ENCODE data around the gene PPP1R3F. TPM values are rescaled to one million over a fixed set of nuclear protein-coding genes. Genes with fewer than 3 reads are reported as not detected.

The PPP1R3F gene
- total and polyA plus RNA-seq, 2 donors (not counting 1 experiment from before 2014, with no cell fraction given), result 3.7 to 10.2 TPM

Other genes starting within 250 kb of the PPP1R3F start
- gene TFE3, start 226.4 kb upstream of the PPP1R3F start, total RNA-seq, result 38.9 and 42.1 TPM in 2 replicates
- 21.0 and 31.1 TPM in 2 replicates for gene TFE3, start 226.4 kb upstream of the PPP1R3F start, polyA plus RNA-seq
- gene CCDC120, start 210.8 kb upstream of the PPP1R3F start, total RNA-seq, result 12.5 and 16.2 TPM in 2 replicates
- gene CCDC120, start 210.8 kb upstream of the PPP1R3F start, polyA plus RNA-seq, result 5.7 and 7.6 TPM in 2 replicates
- gene PRAF2, start 195.8 kb upstream of the PPP1R3F start, total RNA-seq, result 19.0 and 22.5 TPM in 2 replicates
- gene PRAF2, start 195.8 kb upstream of the PPP1R3F start, polyA plus RNA-seq, result 18.2 and 19.4 TPM in 2 replicates
- 92.0 and 100 TPM in 2 replicates for gene WDR45, start 189.9 kb upstream of the PPP1R3F start, total RNA-seq
- 153 and 238 TPM in 2 replicates for gene WDR45, start 189.9 kb upstream of the PPP1R3F start, polyA plus RNA-seq
- gene GPKOW, start 146.1 kb upstream of the PPP1R3F start, total RNA-seq, result 16.8 and 18.7 TPM in 2 replicates
- gene GPKOW, start 146.1 kb upstream of the PPP1R3F start, polyA plus RNA-seq, result 8.7 and 12.9 TPM in 2 replicates
- gene MAGIX, start 107.0 kb upstream of the PPP1R3F start, total RNA-seq, result 1.6 and 2.4 TPM in 2 replicates
- gene MAGIX, start 107.0 kb upstream of the PPP1R3F start, polyA plus RNA-seq, result 0.78 and 1.2 TPM in 2 replicates
- 194 and 196 TPM in 2 replicates for gene PLP2, start 97.9 kb upstream of the PPP1R3F start, total RNA-seq
- 174 and 214 TPM in 2 replicates for gene PLP2, start 97.9 kb upstream of the PPP1R3F start, polyA plus RNA-seq
- gene PRICKLE3, start 83.4 kb upstream of the PPP1R3F start, total RNA-seq, result 13.2 and 16.2 TPM in 2 replicates
- gene PRICKLE3, start 83.4 kb upstream of the PPP1R3F start, polyA plus RNA-seq, result 21.0 and 24.2 TPM in 2 replicates
- 1.2 TPM in 2 replicates for gene SYP, start 69.6 kb upstream of the PPP1R3F start, total RNA-seq
- gene SYP, start 69.6 kb upstream of the PPP1R3F start, polyA plus RNA-seq, result 0.61 and 1.6 TPM in 2 replicates
- gene CACNA1F, start 36.5 kb upstream of the PPP1R3F start, total RNA-seq, result 6.7 and 8.2 TPM in 2 replicates
- 9.3 and 9.5 TPM in 2 replicates for gene CACNA1F, start 36.5 kb upstream of the PPP1R3F start, polyA plus RNA-seq
- 27.2 and 29.4 TPM in 2 replicates for gene CCDC22, start 34.3 kb upstream of the PPP1R3F start, total RNA-seq
- gene CCDC22, start 34.3 kb upstream of the PPP1R3F start, polyA plus RNA-seq, result 29.4 and 30.6 TPM in 2 replicates
- gene FOXP3, start 5.1 kb upstream of the PPP1R3F start, total RNA-seq, result not detected in 2 replicates
- gene FOXP3, start 5.1 kb upstream of the PPP1R3F start, polyA plus RNA-seq, result 0.03 and 0.10 TPM in 2 replicates
- gene GAGE10, start 33.9 kb downstream of the PPP1R3F start, total RNA-seq, result not detected in 2 replicates
- gene GAGE10, start 33.9 kb downstream of the PPP1R3F start, polyA plus RNA-seq, result not detected in 2 replicates
- not detected in 2 replicates for gene GAGE12J, start 52.2 kb downstream of the PPP1R3F start, total RNA-seq
- not detected in 2 replicates for gene GAGE12J, start 52.2 kb downstream of the PPP1R3F start, polyA plus RNA-seq
- not detected in 2 replicates for gene GAGE13, start 61.8 kb downstream of the PPP1R3F start, total RNA-seq
- not detected in 2 replicates for gene GAGE13, start 61.8 kb downstream of the PPP1R3F start, polyA plus RNA-seq

Measured in B cell (primary cell).